Right lung (tissue), 5 donors: ENCODE data around the gene XYLT2. TPM values are rescaled to one million over a fixed set of nuclear protein-coding genes. Genes with fewer than 3 reads are reported as not detected.
"Not testable (repeated sequence)": the region's sequence is repeated elsewhere in the genome, so short reads cannot be mapped to it uniquely, and the experiment has no call there.

ENCODE experiments used
- DNase-seq, 2 donors: peaks; one replicate each; pipeline ENCODE4 v3.0.0-alpha.2; 2013
- polyA plus RNA-seq, 5 donors: library from polyadenylated mRNA; unstranded; fragments of 120-200 nt; gene quantifications; one replicate each; pipeline versions ENCODE4 v1.2.1 to v1.2.3, GENCODE V29; 2013; ENCODE audit warnings: inconsistent platforms in 1 of 5, low replicate concordance in 1 of 5; ENCODE audit not compliant: insufficient read length in 5 of 5, insufficient read depth in 1 of 5

Gene XYLT2
- polyA plus RNA-seq, 5 donors, result 15.9 to 25.9 (median 21.6) TPM

DNA sequence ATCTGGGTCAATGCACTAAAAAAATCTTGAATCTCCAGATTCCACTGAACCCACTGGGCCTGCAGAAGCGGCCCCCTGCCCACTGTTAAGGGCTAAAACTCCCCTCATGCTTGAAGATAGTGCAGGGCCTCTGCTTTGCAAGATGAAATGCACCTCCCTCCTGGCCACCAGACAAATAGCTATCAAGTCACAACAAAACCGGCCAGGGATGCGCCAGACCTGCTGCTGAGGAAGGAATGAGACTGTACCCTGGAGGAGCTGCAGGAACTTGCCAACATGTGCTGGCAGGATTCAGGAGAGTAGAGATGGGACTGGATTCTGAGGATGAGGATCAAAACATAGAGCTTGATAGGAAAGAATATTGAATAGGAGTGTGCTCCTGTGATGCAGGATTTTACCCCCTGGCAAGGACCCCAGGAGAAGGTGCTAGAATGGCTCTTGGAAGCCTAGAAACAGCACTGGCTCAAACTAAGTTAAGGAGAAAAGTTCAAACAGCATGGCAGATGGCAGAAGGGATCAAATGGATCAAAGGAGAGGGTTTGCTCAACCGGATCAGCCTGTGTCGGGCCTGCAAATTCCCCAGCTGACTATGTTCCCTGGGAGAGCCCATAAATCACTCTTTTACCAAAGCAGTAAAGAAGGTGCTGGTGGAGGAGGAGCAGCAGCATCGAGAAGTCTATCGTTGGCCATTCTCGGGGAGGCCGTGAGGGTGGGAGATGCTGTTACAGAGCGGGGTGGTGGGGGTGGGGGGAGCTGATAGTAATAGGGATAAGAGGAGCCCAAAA is 27.2 kb upstream of the XYLT2 start:
- DNase-seq, result no peak

DNA sequence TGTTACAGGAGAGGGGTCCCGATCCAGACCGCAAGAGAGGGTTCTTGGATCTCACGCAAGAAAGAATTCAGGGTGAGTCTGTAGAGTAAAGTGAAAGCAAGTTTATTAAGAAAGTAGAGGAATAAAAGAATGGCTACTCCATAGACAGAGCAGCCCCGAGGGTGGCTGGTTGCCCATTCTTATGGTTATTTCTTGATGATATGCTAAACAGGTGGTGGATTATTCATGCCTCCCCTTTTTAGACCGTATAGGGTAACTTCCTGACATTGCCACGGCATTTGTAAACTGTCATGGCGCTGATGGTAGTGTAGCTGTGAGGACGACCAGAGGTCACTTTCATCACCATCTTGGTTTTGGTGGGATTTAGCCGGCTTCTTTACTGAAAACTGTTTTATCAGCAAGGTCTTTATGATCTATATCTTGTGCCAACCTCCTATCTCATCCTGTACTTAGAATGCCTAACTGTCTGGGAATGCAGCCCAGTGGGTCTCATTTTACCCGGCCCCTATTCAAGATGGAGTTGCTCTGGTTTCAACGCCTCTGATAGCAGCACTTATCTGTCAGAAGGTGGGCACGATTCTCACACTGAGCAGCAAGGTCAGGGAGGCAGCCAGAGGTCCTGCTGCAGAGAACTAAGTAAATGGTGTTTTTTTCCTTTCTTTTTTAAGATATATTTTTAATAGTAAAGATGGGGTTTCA is 26.5 kb upstream of the XYLT2 start:
- no peak for DNase-seq

DNA sequence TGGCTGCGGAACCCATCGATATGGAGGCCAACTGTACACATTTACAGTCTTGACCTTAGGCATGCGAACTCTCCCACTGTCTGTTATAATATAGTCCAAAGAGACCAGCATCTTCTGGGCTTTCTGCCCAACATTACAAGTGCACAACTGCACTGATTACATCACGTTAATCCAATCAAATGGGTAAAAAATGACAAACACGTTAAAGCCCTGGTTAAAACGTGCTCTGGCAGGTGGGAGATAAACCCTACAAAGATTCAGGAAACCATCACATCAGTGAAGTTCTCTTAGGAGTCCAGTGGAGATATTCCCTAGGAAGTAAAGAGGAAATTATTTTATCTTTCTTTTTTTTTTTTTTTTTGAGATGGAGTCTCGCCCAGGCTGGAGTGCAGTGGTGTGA is 23.7 kb upstream of the XYLT2 start:
- no peak for DNase-seq

DNA sequence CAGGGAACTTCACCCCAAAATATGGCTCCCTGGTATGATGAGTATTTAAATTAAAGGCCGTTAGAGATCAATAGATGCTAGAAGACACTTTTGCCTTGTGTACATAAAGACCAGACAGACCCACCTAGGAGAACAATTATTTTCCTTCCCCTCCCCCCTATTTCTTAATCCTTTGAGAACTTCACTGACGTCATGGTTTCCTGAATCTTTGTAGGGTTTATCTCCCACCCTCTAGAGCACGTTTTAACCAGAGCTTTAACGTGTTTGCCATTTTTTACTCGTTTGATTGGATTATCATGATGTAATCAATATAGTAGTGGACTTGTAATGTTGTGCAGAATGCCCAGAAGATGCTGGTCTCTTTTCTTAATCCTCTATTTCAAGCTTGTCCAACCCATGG is 22.9 kb upstream of the XYLT2 start:
- DNase-seq, result no peak

DNA sequence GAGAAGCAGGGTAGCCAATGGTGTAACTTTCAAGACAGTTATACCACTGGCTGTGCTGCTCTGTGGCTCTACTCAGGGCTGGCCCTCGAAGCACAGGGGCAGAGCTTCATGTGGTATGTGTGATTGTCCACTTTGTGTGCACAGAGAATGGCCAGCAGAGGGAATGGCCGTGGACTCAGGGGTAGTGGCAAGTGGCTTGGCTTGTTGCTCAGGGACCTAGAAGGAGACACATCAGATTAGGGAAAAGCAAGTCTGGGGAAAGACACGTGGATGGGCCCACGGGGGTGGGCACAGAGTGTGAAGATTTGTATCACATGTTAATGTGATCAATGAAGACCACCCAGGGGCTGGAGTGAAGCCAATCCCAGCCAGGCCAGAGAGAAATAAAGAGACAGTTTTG is 20.0 kb upstream of the XYLT2 start:
- no peak for DNase-seq

DNA sequence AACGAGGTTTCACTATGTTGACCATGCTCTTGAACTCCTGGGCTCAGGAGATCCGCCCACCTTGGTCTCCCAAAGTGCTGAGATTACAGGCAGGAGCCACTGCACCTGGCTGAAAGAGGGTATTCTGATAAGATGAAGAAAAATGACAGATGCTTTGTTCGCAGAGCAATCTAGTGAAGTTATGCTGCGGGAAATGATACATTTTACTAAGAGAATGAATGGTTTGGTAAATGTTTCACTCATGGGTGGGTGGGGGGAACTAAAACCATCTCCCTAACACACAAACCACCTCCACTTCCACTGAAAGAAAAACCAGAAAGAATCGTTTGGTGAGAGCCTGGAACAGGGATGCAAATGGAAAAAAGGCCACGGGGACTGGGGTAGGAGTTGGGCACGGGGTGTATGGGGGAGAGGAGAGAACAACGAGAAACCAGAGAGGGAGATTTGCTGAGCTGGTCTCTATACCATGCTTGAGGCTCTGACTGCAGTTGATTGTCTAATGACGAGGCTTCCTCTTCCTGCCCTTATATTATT is 19.0 kb upstream of the XYLT2 start:
- no peak for DNase-seq

DNA sequence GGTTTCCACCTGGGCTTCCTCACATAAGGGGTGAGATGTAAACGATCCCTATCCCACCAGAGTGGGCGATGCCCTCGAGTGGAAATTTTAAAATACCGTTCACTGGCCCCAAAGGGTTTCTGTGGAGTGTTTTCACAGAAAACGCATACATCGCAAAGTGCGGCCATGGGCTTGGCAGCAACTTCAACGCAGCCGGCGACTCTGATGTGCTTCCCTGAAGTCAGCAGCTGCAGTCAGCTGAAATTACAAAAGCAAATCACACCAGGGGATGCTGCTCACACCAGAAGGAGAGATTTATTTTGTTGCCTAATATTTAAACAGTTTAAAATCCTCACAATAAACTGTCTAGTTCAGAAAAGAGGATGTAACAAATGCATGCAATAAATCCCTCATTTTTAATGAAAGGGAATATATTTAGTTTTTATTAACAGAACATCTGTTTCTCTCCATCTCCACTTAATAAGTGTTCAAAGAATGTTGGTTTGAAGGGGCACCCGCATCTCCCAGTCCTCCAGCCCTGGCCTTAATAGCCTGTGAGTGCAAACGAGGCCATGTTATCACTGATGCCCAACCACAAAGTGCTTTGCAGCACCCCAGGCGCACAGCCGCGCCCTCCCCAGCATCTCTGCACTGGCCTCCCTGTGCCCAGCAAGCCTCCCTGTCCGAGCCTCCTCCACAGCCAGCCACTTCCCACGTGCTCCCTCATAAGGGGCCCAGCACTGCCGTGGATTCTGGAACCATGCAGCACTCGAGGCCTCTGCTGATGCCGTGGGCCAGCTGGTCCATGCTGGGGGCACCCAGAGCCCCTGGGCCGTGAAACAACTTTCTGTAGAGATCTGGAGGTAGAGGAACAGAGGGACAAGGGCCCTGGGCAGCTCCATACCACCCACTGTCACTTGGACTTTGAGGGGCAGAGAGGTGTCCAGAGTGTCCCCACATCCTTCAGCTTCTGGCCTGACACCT is 17.3 kb upstream of the XYLT2 start:
- DNase-seq, result peak; percentile 66 to 78

DNA sequence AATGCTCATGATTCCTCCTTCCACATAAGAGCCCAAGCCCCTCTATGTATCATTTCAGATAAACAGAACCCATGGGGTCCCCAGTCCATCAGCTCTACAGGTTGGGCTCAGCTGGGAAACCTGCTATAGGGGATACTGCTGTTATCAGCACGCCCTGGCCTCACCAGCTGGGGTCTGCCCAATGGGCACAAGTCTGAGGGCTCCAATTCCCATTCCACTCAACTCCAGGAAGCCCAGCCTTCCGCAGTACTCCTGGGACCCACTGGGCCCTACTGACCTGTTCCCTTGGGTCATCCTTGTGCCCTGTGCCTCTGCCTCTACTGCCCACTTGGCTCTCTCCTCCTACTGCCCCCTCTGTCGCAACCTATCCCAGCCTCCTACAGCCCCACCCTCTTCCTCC is 16.2 kb upstream of the XYLT2 start:
- DNase-seq, result no peak

DNA sequence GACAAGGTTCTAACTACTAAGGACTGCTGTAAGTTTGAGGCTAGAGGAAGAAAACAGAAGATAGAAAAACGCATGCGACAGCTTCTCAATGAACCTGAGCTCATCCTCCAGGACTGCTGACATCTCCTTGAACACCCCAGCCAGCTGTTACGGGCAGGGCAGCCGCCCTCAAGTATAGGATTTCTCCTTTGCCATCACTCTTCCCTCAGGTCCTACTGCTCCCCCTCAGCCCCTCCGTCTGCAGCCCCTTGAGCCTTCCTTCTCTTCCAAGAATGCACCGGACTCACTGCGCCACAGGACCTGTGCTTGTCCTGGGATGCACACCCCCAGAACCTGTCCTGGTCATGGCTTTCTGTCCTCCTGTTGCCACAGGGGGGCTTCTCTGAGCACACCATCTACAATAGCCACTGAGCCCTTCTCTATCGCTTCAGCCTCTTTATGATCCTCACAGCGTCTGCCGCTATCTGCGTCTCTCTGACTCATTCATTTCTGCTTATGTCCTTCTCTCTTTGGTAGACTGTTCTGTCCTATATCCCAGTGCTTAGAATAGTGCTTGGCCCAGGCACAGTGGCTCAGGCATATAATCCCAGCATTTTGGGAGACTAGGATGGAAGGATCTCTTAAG is 15.7 kb upstream of the XYLT2 start:
- DNase-seq, result no peak

DNA sequence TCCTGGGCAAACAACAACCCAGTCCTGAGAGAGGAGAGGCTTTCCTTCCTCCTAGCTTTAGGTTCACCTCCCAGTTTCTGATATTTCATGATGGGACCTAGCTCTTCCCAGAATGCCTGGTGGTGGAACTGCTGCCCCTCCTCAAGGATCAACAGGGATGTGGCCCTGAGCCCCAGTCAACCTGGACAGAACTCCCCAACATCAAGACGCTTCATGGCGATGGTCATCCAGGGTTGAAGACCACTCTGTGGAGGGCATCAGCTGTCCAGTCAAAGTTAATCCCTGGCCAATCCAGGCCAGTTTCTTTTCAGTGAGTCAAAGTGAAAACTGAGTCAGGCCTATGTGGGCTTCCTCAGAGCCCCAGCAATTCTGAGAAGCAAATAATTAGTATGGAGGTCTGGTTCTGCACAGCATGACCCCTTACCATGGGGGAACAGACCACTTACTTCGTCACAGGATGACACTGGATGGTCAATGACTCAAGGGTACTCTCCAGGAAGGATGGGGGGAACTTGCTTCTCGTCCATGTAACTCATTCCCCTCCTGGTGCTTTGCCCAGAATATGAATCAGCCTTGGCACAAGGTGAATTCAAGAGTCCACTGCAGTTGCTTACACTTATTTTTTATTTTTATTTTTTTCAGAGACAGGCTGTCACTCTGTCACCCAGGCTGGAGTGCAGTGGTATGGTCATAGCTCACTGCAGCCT is 14.7 kb upstream of the XYLT2 start:
- no peak for DNase-seq

DNA sequence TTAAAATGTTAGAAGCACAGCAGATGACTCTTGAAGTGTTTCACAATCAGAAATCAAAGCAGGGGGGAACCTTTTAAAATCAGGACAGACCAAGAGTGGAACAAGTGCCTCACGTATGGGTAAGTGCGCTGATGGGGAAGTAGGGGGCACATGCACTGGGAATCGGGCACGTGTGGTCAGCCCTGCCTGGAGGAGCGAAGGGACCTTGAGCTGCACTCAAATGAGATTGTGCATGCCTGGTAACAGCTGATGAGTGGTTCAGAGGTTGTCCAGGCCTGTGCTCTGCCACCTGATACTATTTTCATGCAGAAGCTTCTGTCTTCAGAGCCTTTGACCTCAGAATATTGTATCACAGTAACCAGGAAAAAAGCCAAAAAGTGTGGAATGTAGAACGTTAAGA is 13.7 kb upstream of the XYLT2 start:
- no peak for DNase-seq

DNA sequence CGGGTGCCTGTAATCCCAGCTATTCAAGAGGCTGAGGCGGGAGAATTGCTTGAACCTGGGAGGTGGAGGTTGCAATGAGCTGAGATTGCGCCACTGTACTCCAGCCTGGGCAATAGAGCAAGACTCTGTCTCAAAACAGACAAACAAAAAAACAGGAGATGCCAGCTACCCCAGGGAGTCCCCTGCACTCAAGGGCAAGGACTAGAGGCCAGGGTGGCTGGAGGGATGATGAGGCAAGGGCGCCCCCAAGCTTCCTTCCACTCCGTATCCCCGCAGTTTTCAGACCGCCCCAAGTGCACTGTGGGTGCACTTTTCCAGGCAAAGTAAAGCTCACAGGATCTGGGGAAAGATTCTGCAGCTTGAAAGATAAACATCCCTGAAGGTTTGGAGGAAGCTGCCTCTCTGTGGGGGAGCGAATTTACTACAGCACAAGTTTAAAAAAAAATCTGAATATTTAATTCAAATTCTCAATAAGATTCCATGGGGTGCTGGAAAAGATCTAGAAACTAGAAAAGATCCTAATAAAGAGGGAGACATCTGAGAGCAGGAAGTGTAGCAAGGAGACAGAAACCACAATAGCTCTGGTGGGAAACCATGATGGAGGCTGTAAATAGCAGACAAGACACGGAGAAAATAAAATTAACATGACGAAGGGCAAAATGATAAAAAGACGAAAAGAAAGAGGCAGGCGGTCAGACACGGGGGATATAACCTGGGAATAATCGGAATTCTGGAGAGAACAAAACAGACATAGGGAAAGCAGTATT is 12.5 kb upstream of the XYLT2 start:
- DNase-seq, result not testable (repeated sequence)

DNA sequence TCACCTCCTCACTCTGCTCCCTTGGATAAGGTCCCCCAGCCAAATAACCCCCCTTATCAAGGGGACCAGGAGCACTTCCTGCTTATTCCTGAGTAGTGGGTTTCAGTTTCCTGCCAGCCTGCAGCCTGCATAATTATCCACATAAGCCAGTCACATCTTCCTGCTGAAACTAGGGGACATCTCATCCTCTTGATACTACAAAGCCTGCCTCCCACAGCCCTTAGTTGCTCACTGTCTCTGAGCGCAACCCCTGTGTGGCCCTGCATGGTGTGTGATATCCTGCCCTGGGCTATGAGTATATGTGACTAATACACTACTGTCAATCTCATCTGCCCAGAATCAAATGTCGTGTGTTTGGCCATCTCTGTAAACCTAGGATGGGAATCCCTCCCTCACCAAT is 8.0 kb upstream of the XYLT2 start:
- no peak for DNase-seq

DNA sequence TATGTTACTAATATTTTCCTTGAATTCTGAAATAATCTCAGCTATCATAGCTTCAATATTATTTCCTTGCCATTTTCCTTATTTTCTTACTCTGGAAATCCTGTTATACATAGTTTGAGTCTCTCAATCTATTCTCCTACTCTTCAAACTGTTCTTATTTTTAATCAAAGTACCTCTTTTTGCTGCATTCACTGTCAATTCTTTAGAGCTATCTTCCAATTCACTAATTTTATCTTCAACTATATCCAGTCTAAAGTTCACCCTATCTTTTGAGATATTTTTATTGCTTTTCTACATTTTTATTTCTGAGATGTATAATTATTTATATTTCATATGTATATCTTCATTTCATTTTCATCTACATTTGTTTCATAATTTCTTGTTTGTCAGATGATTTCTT is 7.3 kb upstream of the XYLT2 start:
- DNase-seq, result no peak

DNA sequence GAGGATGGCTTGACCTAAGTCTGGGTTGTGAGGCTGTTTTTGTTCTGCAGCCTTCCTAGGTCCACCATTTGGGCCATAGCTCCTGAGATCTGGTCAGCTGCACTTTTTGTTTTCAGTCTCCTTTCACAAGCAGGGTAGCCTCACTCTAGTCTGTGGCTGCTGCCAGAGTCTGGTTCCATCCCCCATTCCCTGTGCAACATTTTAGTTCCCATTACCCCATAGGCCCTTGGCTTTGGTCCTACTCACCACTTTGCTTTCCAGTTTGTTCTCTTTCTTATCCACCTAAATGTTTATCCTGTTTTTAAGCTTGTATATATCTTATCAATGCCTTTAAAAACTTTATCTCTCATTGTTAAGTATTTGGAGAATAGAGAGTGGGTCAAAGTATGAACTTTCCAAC is 6.5 kb upstream of the XYLT2 start:
- no peak for DNase-seq

DNA sequence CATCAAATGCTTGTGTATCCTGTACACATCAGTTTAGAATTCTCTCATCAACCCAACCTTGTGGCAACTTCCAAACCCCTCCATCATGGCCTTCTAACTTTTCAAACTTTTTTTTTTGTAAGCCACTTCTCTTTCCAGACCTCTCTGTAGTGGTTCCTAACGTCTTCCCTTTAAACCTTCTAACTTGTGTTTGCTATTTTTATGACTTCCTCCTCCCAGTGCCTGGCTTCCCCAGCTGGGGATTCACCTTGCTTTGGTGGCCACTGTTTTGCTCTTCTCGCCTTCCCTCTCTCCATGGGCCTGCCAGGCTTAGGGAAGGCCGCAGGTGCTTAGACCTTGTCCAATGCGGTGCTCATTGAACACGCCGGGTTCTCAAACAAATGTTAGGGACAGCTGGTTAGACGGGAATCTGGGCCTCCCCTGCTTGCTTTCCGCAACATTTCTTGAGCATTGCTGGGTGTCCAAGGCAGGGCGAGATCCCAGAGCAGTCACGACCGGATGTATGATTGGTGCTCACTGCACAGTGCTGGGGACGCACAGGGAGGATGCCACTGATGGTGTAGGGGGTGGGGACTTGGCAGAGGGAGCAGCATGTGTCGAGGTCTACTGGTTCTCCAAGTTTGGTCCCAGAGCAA is 1.1 kb upstream of the XYLT2 start:
- DNase-seq, result no peak

DNA sequence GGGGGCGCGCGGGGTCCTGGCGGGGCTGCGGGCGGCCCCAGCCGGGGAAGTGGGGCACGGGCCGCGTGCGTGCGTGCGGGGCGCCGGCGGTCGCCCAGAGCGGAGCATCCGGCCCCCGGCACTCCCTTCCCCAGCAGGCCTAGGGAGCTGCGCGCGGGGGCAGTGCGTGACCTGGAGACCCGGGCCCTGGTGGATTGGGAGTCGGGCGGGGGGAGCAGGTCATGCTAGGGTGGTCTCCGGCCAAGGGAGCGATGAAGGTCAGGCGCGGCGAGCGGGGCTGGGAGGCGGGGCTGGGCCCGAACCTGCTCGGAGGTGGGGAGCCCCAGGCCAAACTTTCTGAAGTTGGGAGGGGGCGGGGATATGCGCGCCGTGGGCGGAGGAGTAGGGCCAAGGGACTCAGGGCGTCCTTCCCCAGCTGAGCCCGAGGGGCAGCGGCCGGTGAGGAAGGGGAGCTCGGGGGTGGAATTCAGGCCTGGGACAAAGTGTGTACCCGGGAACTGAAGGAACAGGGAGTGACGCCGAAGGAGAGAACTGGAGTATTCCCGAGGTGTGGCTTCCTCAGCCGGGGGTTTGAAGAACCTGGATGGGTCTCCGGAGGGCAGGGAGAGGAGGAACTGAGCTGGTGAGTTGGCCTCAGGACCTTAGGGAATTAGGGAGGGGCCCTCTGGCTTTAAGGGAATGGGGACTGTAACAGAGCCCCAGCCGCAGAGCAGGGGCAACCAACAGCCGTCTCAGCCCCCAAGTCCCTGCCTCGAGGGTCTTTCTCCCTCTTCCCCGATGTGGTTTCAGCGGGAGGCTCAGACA is 589 bp downstream of the XYLT2 start:
- DNase-seq, result no peak

DNA sequence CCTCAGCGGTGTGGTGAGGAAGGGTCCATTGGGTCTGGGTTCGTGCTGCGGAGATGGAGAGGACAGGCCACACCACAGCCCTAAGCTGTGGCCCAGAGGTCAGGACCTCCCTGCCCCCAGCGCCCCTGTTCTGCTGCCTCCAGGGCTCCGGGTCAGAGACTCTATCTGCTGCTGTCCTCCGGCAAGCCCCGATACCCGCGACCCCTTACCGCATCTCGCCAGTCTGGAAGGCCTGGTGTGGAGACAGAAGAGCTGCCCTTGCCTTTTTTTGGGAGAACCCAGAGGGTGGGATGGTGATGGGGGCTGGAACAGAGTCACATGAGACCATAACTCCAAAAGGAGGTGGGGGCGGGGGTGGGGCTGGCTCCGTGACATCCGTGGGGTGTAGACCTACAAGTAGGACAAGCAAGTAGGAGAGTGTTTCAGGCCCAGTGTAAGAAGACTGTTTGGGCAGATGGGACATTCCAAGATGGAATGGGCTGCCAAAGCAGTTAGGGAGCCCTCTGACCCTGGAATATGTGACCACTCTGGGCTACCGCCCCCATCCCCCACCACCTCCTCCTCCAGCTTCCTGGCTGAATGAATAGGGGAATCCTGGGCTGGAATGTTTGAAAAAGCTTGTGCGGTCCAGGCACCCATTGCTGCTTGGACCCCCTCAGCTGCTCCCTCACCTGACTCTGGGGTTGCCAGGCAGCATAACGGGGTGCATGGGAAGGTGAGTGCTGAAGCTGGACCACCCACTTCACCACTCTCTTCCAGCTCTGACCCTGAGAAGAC is 1.4 kb downstream of the XYLT2 start:
- DNase-seq, result no peak
